HepG2 (cell line): ENCODE data around the gene TLCD1. TPM values are rescaled to one million over a fixed set of nuclear protein-coding genes. Genes with fewer than 3 reads are reported as not detected.
A peak's percentile ranks its signal among the peaks of the same experiment; 100 is the strongest.

ENCODE experiments used
- ATAC-seq: fragments of 200-7000 bp; cut with Tn5 transposase; 3 replicates; pipeline ENCODE4 v1.9.1; 2020; ENCODE audit warnings: mild to moderate bottlenecking, moderate library complexity
- BruUV-seq: library from RNA; stranded (reverse); fragments of 400-500 nt; replicated peaks from 2 replicates; lab custom pipeline; 2021; lab: Mats Ljungman, UMichigan
- CTCF ChIA-PET: fragments of 300-600 bp; formaldehyde crosslinking; extraction: SDS; loops from one replicate; lab custom pipeline; 2021; ENCODE audit warnings: low total read pairs, inconsistent platforms, low intra/inter-chr PET ratio; lab: Yijun Ruan, JAX
- POLR2A ChIA-PET: fragments of 350-600 bp; sonication (Branson Sonifier 250); formaldehyde crosslinking; loops from one replicate; lab custom pipeline; 2020; ENCODE audit warnings: antibody characterized with exemption, inconsistent platforms; lab: Yijun Ruan, JAX
- DNase-seq: peaks from one replicate; pipeline ENCODE4 v3.0.0-alpha.2; 2015; ENCODE audit warnings: low spot score
- FAIRE-seq: peaks from 3 replicates; lab custom pipeline; 2011; peaks lifted over from hg19 to GRCh38; lab: Jason Lieb, UNC
- H2AFZ ChIP-seq: one replicate; pipeline ENCODE4 v1.6.1; 2011; ENCODE audit warnings: low read length, inconsistent platforms
- H3K27ac ChIP-seq: fragments of 300-600 bp; 3 replicates; pipeline ENCODE4 v1.8.0; 2011; ENCODE audit warnings: mixed run types, mild to moderate bottlenecking, mixed read lengths, low read length, inconsistent platforms; ENCODE audit not compliant: insufficient read depth; ENCODE audit errors: extremely low read length
- H3K27me3 ChIP-seq, 2 experiments: fragments of 200-600 bp in 1 of 2; 2 replicates in 1 of 2; 3 replicates in 1 of 2; pipeline versions ENCODE4 v1.6.0 to v1.8.0; 2011; ENCODE audit warnings: low read length in 2 of 2, mild to moderate bottlenecking in 2 of 2, moderate library complexity in 2 of 2, inconsistent platforms in 1 of 2; ENCODE audit not compliant: insufficient read depth in 2 of 2, control insufficient read depth in 1 of 2
- H3K36me3 ChIP-seq, 2 experiments: fragments of 200-600 bp in 1 of 2; replicated peaks in 1 of 2; 2 replicates in 1 of 2; 3 replicates in 1 of 2; pipeline versions ENCODE4 v1.5.1 to v1.8.0; 2011; ENCODE audit warnings: low read length in 2 of 2, inconsistent platforms in 1 of 2; ENCODE audit not compliant: insufficient read depth in 2 of 2, control insufficient read depth in 1 of 2
- H3K4me1 ChIP-seq: 2 replicates; pipeline ENCODE4 v1.5.1; 2012; ENCODE audit warnings: low read length, inconsistent platforms; ENCODE audit not compliant: insufficient read depth
- H3K4me2 ChIP-seq: 2 replicates; pipeline ENCODE4 v1.6.0; 2011; ENCODE audit warnings: low read depth, low read length, inconsistent platforms
- H3K4me3 ChIP-seq, 3 experiments: fragments of 200-600 bp in 1 of 3; sonication (generic), shearing (Covaris generic) in 1 of 3; replicated peaks in 1 of 3; 2 replicates each; pipeline ENCODE4 v1.5.1; 2011 to 2016; ENCODE audit warnings: low read length in 3 of 3, inconsistent platforms in 2 of 3, low read depth in 2 of 3, mild to moderate bottlenecking in 2 of 3, control low read depth in 1 of 3, mixed read lengths in 1 of 3; ENCODE audit not compliant: insufficient read depth in 1 of 3
- H3K79me2 ChIP-seq: one replicate; pipeline ENCODE4 v1.6.1; 2011; ENCODE audit warnings: low read length, inconsistent platforms; ENCODE audit not compliant: insufficient read depth
- H3K9ac ChIP-seq: 2 replicates; pipeline ENCODE4 v1.6.0; 2011; ENCODE audit warnings: mild to moderate bottlenecking, low read depth, low read length, inconsistent platforms; ENCODE audit not compliant: insufficient read depth
- H3K9me3 ChIP-seq: 2 replicates; pipeline ENCODE4 v1.5.1; 2012; ENCODE audit warnings: mild to moderate bottlenecking, low read length
- H4K20me1 ChIP-seq: 2 replicates; pipeline ENCODE4 v1.6.0; 2011; ENCODE audit warnings: inconsistent platforms, mild to moderate bottlenecking, low read length, moderate library complexity; ENCODE audit not compliant: insufficient read depth
- ARID3A ChIP-seq: IDR thresholded peaks from 2 replicates; pipeline ENCODE4 v1.6.1; 2012; ENCODE audit warnings: low read depth, low read length, improper control_type of control experiment
- ATF7 ChIP-seq, 2 experiments: fragments of 450-650 bp in 1 of 2; sonication (generic) in 1 of 2; formaldehyde crosslinking in 1 of 2; IDR thresholded peaks; 2 replicates each; pipeline versions ENCODE4 v1.4.0 to v1.6.1; 2016 to 2020; ENCODE audit warnings: antibody characterized with exemption in 1 of 2, mild to moderate bottlenecking in 1 of 2, missing genetic modification reagents in 1 of 2
- ATRX ChIP-seq: sonication (generic); formaldehyde crosslinking; IDR thresholded peaks from 2 replicates; pipeline ENCODE4 v1.4.0; 2020; ENCODE audit warnings: missing genetic modification reagents, borderline replicate concordance
- SMC3 ChIP-seq: IDR thresholded peaks from 2 replicates; pipeline ENCODE4 v1.6.1; 2011; ENCODE audit warnings: low read length, improper control_type of control experiment
- ZHX2 ChIP-seq, 2 experiments: sonication (generic) in 1 of 2; formaldehyde crosslinking in 1 of 2; IDR thresholded peaks; 2 replicates each; pipeline versions ENCODE4 v1.6.1 to v1.9.0; 2014 to 2022; ENCODE audit warnings: antibody characterized with exemption in 1 of 2, borderline replicate concordance in 1 of 2, inconsistent platforms in 1 of 2, low read depth in 1 of 2, missing genetic modification reagents in 1 of 2
- ZNF143 ChIP-seq: sonication (generic); formaldehyde crosslinking; IDR thresholded peaks from 2 replicates; pipeline ENCODE4 v1.4.0; 2020; ENCODE audit warnings: missing genetic modification reagents
- ZNF224 ChIP-seq: sonication (generic); formaldehyde crosslinking; IDR thresholded peaks from 2 replicates; pipeline ENCODE4 v1.5.0; 2020; ENCODE audit warnings: mild to moderate bottlenecking, missing genetic modification reagents
- ZNF275 ChIP-seq: sonication (generic); formaldehyde crosslinking; IDR thresholded peaks from 2 replicates; pipeline ENCODE4 v1.8.0; 2022; ENCODE audit warnings: missing genetic modification reagents, mild to moderate bottlenecking, inconsistent platforms, borderline replicate concordance
- ZNF770 ChIP-seq: sonication (generic); formaldehyde crosslinking; IDR thresholded peaks from 2 replicates; pipeline ENCODE4 v1.5.0; 2020; ENCODE audit warnings: mild to moderate bottlenecking, missing genetic modification reagents
- ZSCAN21 ChIP-seq: sonication (generic); formaldehyde crosslinking; IDR thresholded peaks from 2 replicates; pipeline ENCODE4 v1.8.0; 2022; ENCODE audit warnings: mild to moderate bottlenecking, missing genetic modification reagents, moderate library complexity, borderline replicate concordance
- WGBS: methylation state at CpG from one replicate; pipeline ENCODE4 v1.1.6; 2017; ENCODE audit warnings: low lambda C conversion rate; 5-methylcytosine and 5-hydroxymethylcytosine counted together
- in situ Hi-C: cut with HindIII; loops from 2 replicates; pipeline ENCODE4 v1.10.0; 2017; ENCODE audit warnings: low pct_unique_long_range_greater_than_20kb; ENCODE audit not compliant: extremely low pct_ligation_motif_present
- intact Hi-C: fragments of 100-400 bp; cut with micrococcal nuclease; formaldehyde crosslinking; loops from one replicate; pipeline ENCODE4 v1.10.0; 2022; ENCODE audit not compliant: unreplicated experiment
- polyA plus RNA-seq, 8 experiments: library from polyadenylated mRNA; depleted of rRNA in 3 of 8; stranded (reverse) in 7 of 8; unstranded in 1 of 8; fragments of >200 nt; fragmentation: Illumina TruSeq in 4 of 8; extraction: Trizol in 4 of 8; gene quantifications; 2 replicates each; pipeline versions ENCODE4 v1.2.1 to v1.2.3, GENCODE V29; 2011 to 2016; ENCODE audit warnings: low read depth in 4 of 8, missing spikeins in 1 of 8, mixed read lengths in 1 of 8; ENCODE audit not compliant: insufficient read depth in 1 of 8
- total RNA-seq, 5 experiments: library from RNA; depleted of rRNA; stranded (reverse); fragments of >200 nt; fragmentation: Illumina TruSeq; extraction: Trizol; gene quantifications; 2 replicates each; pipeline ENCODE4 v1.2.3, GENCODE V29; 2016; ENCODE audit warnings: low read depth in 1 of 5

The TLCD1 gene
- total and polyA plus RNA-seq, 2 of the 13 experiments (the other 11 are each of a cell fraction or from before 2014, with no cell fraction given) = 14.9 to 19.6 TPM

- H3K27me3 ChIP-seq = peaks cover 2 to 3% of the 10 kb centered on the region in 2 experiments; a peak in 3 of 5 replicates
- peak overlapping the region; percentile 89 for H3K27ac ChIP-seq
- peaks cover 36% of the 10 kb centered on the region for H3K79me2 ChIP-seq
- intact Hi-C loops (no loop called here), in situ Hi-C loops (loop anchor here (5.0 kb wide), 1 partner anchor 72 kb away; the partner anchor contains the start of gene BLTP2)
- H3K4me3 ChIP-seq = peak overlapping the region; percentile 50 to 97 (median 96); a peak in 5 of 6 replicates
- peaks cover 51% of the 10 kb centered on the region for H3K4me1 ChIP-seq
- no peaks in the 10 kb centered on the region for H3K9me3 ChIP-seq
- WGBS = 37% methylated on average over 18 of the region's 18 CpGs
- POLR2A ChIA-PET = interaction anchor here (0.6 to 4.2 kb wide), 31 partner anchors 10 to 459 kb away, joined by 3 to 220 read pairs (median 6); partner anchors contain the start of genes BLTP2, DHRS13, FAM222B and NEK8
- peak overlapping the region; percentile 50 for H2AFZ ChIP-seq
- H3K9ac ChIP-seq = peak overlapping the region; percentile 98
- H4K20me1 ChIP-seq = peaks cover 33% of the 10 kb centered on the region
- no peak for FAIRE-seq
- DNase-seq = no peak
- BruUV-seq = no TSS peak
- CTCF ChIA-PET = no interaction called here
- peaks cover 8 to 30% of the 10 kb centered on the region in 2 experiments; a peak in 4 of 5 replicates for H3K36me3 ChIP-seq
- no peak for ATAC-seq
- peak overlapping the region; percentile 73 for H3K4me2 ChIP-seq
- TF ChIP-seq ARID3A = peak; percentile 46; the same call in 1 of the 2 replicates
- TF ChIP-seq ZSCAN21 (CRISPR knock-in tag) = 0 out of 2 replicates have a peak, but pooled peaks have one; percentile 39
- no peak for TF ChIP-seq ZHX2 (IDR thresholded peaks at IDR 0.05; ENCODE audit: low read depth)
- TF ChIP-seq ZHX2 (CRISPR knock-in tag; IDR thresholded peaks at IDR 0.05; ENCODE audit: borderline replicate concordance) = no peak
- TF ChIP-seq ATRX = no peak
- no peak for TF ChIP-seq ZNF275 (CRISPR knock-in tag)
- TF ChIP-seq ZNF143 = no peak
- no peak for TF ChIP-seq ZNF224 (CRISPR knock-in tag)
- TF ChIP-seq SMC3 = no peak
- TF ChIP-seq ZNF770 (CRISPR knock-in tag) = peak; percentile 81
- TF ChIP-seq ATF7 (IDR thresholded peaks at IDR 0.05) = no peak
- 0 out of 2 replicates have a peak, but pooled peaks have one; percentile 19 for TF ChIP-seq ATF7 (CRISPR knock-in tag; IDR thresholded peaks at IDR 0.05)
Measured at GRCh38 chr17:28719021-28719433, 7.0 kb downstream of the TLCD1 start.
